ENCODE data around the gene OTULIN. TPM values are rescaled to one million over a fixed set of nuclear protein-coding genes. Genes with fewer than 3 reads are reported as not detected.

OTULIN gene
- total RNA-seq, 1 experiment from 2014 or later: 36.0 TPM

GRCh38 chr5:14744296-14745187 lies 80.0 kb downstream of the OTULIN start:
- no TSS peak for BruUV-seq (replicated peaks)
- Mint-ChIP-seq H3K4me1 (ENCODE audit: low read depth, unreplicated experiment) (no peaks in the 10 kb centered on the region), H3K36me3 (ENCODE audit: insufficient read depth, unreplicated experiment) (peaks cover 13% of the 10 kb centered on the region), H3K27me3 (ENCODE audit: unreplicated experiment) (no peaks in the 10 kb centered on the region), H3K27ac (ENCODE audit: unreplicated experiment) (no peak overlapping the region), H3K4me3 (ENCODE audit: low read depth, unreplicated experiment) (no peak overlapping the region), H3K9me3 (ENCODE audit: low read depth, unreplicated experiment) (no peaks in the 10 kb centered on the region)
- intact Hi-C loops (cut with micrococcal nuclease; ENCODE audit: unreplicated experiment): no loop called here
- no peak for TF ChIP-seq CTCF (IDR thresholded peaks at IDR 0.05; ENCODE audit: unreplicated experiment)
- no peak for DNase-seq
- CTCF ChIA-PET: no interaction called here

- H3K4me1 Mint-ChIP-seq (ENCODE audit: low read depth, unreplicated experiment): no peaks in the 10 kb centered on the region
- no peak overlapping the region for H3K27ac Mint-ChIP-seq (ENCODE audit: unreplicated experiment)
- CTCF ChIA-PET: no interaction called here
- no peak for DNase-seq
- intact Hi-C loops (cut with micrococcal nuclease; ENCODE audit: unreplicated experiment): no loop called here
- H3K27me3 Mint-ChIP-seq (ENCODE audit: unreplicated experiment): no peaks in the 10 kb centered on the region
- H3K36me3 Mint-ChIP-seq (ENCODE audit: insufficient read depth, unreplicated experiment): peaks cover 13% of the 10 kb centered on the region
- H3K4me3 Mint-ChIP-seq (ENCODE audit: low read depth, unreplicated experiment): no peak overlapping the region
- no TSS peak for BruUV-seq (replicated peaks)
- TF ChIP-seq CTCF (IDR thresholded peaks at IDR 0.05; ENCODE audit: unreplicated experiment): no peak
- H3K9me3 Mint-ChIP-seq (ENCODE audit: low read depth, unreplicated experiment): no peaks in the 10 kb centered on the region
These were observed 80.7 kb downstream of the OTULIN start for GRCh38 chr5:14745188-14745563.

- BruUV-seq (replicated peaks): no TSS peak
- Mint-ChIP-seq H3K9me3 (ENCODE audit: low read depth, unreplicated experiment) (no peaks in the 10 kb centered on the region), H3K4me3 (ENCODE audit: low read depth, unreplicated experiment) (no peak overlapping the region), H3K27ac (ENCODE audit: unreplicated experiment) (no peak overlapping the region), H3K4me1 (ENCODE audit: low read depth, unreplicated experiment) (no peaks in the 10 kb centered on the region), H3K36me3 (ENCODE audit: insufficient read depth, unreplicated experiment) (peaks cover 13% of the 10 kb centered on the region), H3K27me3 (ENCODE audit: unreplicated experiment) (no peaks in the 10 kb centered on the region)
- intact Hi-C loops (cut with micrococcal nuclease; ENCODE audit: unreplicated experiment): no loop called here
- TF ChIP-seq CTCF (IDR thresholded peaks at IDR 0.05; ENCODE audit: unreplicated experiment): no peak
- CTCF ChIA-PET: no interaction called here
- no peak for DNase-seq
These were observed 81.2 kb downstream of the OTULIN start for GRCh38 chr5:14745753-14746152.

- Mint-ChIP-seq H3K4me3 (ENCODE audit: low read depth, unreplicated experiment) (no peak overlapping the region), H3K9me3 (ENCODE audit: low read depth, unreplicated experiment) (no peaks in the 10 kb centered on the region), H3K4me1 (ENCODE audit: low read depth, unreplicated experiment) (no peaks in the 10 kb centered on the region), H3K36me3 (ENCODE audit: insufficient read depth, unreplicated experiment) (peaks cover 4% of the 10 kb centered on the region), H3K27ac (ENCODE audit: unreplicated experiment) (no peak overlapping the region), H3K27me3 (ENCODE audit: unreplicated experiment) (no peaks in the 10 kb centered on the region)
- no TSS peak for BruUV-seq (replicated peaks)
- CTCF ChIA-PET: no interaction called here
- intact Hi-C loops (cut with micrococcal nuclease; ENCODE audit: unreplicated experiment): no loop called here
- no peak for TF ChIP-seq CTCF (IDR thresholded peaks at IDR 0.05; ENCODE audit: unreplicated experiment)
- DNase-seq: no peak
These were observed 83.8 kb downstream of the OTULIN start for GRCh38 chr5:14748180-14748900.

Other genes with a start within 250 kb of the OTULIN start
- gene OTULINL, start 82.9 kb upstream of the OTULIN start, total RNA-seq (2022): 3.6 and 5.3 TPM in 2 replicates
- gene ANKH, start 207.1 kb downstream of the OTULIN start, total RNA-seq (2022): 42.1 and 53.2 TPM in 2 replicates